ENCODE data around the gene RSU1.

GRCh38 chr10:16865766-16866165, 48.5 kb upstream of the RSU1 start:
- no peak for TF ChIP-seq CTCF (IDR thresholded peaks at IDR 0.05; ENCODE audit: low read depth, low read length)
- no peak for TF ChIP-seq EZH2phosphoT487 (IDR thresholded peaks at IDR 0.05; ENCODE audit: low read depth)
